Subcutaneous abdominal adipose tissue (tissue), 5 donors: ENCODE measurements around the gene MBD4.
A peak's percentile ranks its signal among the peaks of the same experiment; 100 is the strongest.

Source experiments
- H3K27ac ChIP-seq: one replicate; pipeline ENCODE4 v1.7.0; 2013; ENCODE audit warnings: low read depth, mild to moderate bottlenecking, inconsistent platforms, low read length, moderate library complexity
- H3K27me3 ChIP-seq, 5 donors: one replicate each; pipeline ENCODE4 v1.7.0; 2013; ENCODE audit warnings: low read length in 5 of 5, inconsistent platforms in 1 of 5; ENCODE audit not compliant: control insufficient read depth in 5 of 5, insufficient read depth in 4 of 5
- H3K36me3 ChIP-seq, 5 donors: one replicate each; pipeline ENCODE4 v1.7.0; 2013; ENCODE audit warnings: low read length in 5 of 5; ENCODE audit not compliant: control insufficient read depth in 5 of 5, insufficient read depth in 5 of 5
- H3K4me1 ChIP-seq, 5 donors: one replicate each; pipeline ENCODE4 v1.7.0; 2013; ENCODE audit warnings: low read length in 5 of 5, mild to moderate bottlenecking in 3 of 5, moderate library complexity in 1 of 5; ENCODE audit not compliant: control insufficient read depth in 5 of 5, insufficient read depth in 5 of 5
- H3K4me3 ChIP-seq, 5 donors: one replicate each; pipeline ENCODE4 v1.7.0; 2013; ENCODE audit warnings: low read length in 5 of 5, low read depth in 1 of 5
- H3K9ac ChIP-seq, 5 donors: one replicate each; pipeline ENCODE4 v1.7.0; 2013; ENCODE audit warnings: low read length in 5 of 5, mild to moderate bottlenecking in 4 of 5, moderate library complexity in 3 of 5
- H3K9me3 ChIP-seq, 5 donors: one replicate each; pipeline ENCODE4 v1.7.0; 2013; ENCODE audit warnings: low read length in 5 of 5; ENCODE audit not compliant: control insufficient read depth in 5 of 5
- donor health status: healthy.
- donor health status: healthy.
- donor health status: healthy.
- donor health status: healthy.
- donor health status: healthy.

MBD4 gene

GRCh38 chr3:129467932-129468331 is 28.2 kb upstream of the MBD4 start:
- H3K27ac ChIP-seq: no peak overlapping the region
- no peak overlapping the region for H3K4me3 ChIP-seq
- H3K9me3 ChIP-seq: no peaks in the 10 kb centered on the region
- peaks cover 18 to 45% (median 22%) of the 10 kb centered on the region in 5 donors for H3K36me3 ChIP-seq
- no peak overlapping the region for H3K9ac ChIP-seq
- peaks cover 0 to 22% (median 7%) of the 10 kb centered on the region in 5 donors for H3K4me1 ChIP-seq
- no peaks in the 10 kb centered on the region for H3K27me3 ChIP-seq

GRCh38 chr3:129463716-129464115 is 24.0 kb upstream of the MBD4 start:
- Histone ChIP-seq H3K27ac (no peak overlapping the region), H3K4me3 (no peak overlapping the region), H3K27me3 (no peaks in the 10 kb centered on the region), H3K9ac (no peak overlapping the region), H3K36me3 (peaks cover 11 to 32% (median 19%) of the 10 kb centered on the region in 5 donors), H3K9me3 (no peaks in the 10 kb centered on the region), H3K4me1 (peaks cover 0 to 18% (median 15%) of the 10 kb centered on the region in 5 donors)

- Histone ChIP-seq H3K9ac (no peak overlapping the region), H3K27ac (no peak overlapping the region), H3K4me1 (peaks cover 0 to 17% (median 13%) of the 10 kb centered on the region in 5 donors), H3K36me3 (peaks cover 11 to 33% (median 25%) of the 10 kb centered on the region in 5 donors), H3K9me3 (no peaks in the 10 kb centered on the region), H3K4me3 (no peak overlapping the region), H3K27me3 (no peaks in the 10 kb centered on the region)
Measured at GRCh38 chr3:129463094-129463493, 23.3 kb upstream of the MBD4 start.

GRCh38 chr3:129462361-129462968 is 22.7 kb upstream of the MBD4 start:
- H3K36me3 ChIP-seq: peaks cover 11 to 30% (median 25%) of the 10 kb centered on the region in 5 donors
- no peak overlapping the region for H3K4me3 ChIP-seq
- H3K9ac ChIP-seq: no peak overlapping the region
- H3K27me3 ChIP-seq: no peaks in the 10 kb centered on the region
- no peak overlapping the region for H3K27ac ChIP-seq
- peaks cover 0 to 11% (median 9%) of the 10 kb centered on the region in 5 donors for H3K4me1 ChIP-seq
- no peaks in the 10 kb centered on the region for H3K9me3 ChIP-seq

GRCh38 chr3:129461461-129462146 is 21.9 kb upstream of the MBD4 start:
- Histone ChIP-seq H3K4me3 (no peak overlapping the region), H3K36me3 (peaks cover 12 to 35% (median 22%) of the 10 kb centered on the region in 5 donors), H3K27me3 (no peaks in the 10 kb centered on the region), H3K27ac (no peak overlapping the region), H3K9me3 (no peaks in the 10 kb centered on the region), H3K4me1 (peaks cover 0 to 11% (median 9%) of the 10 kb centered on the region in 5 donors), H3K9ac (peak overlapping the region in 2 of 5 donors; percentile 0 to 7)

GRCh38 chr3:129461022-129461421 is 21.3 kb upstream of the MBD4 start:
- Histone ChIP-seq H3K27ac (no peak overlapping the region), H3K9ac (peak overlapping the region in 1 of 5 donors; percentile 0), H3K9me3 (no peaks in the 10 kb centered on the region), H3K27me3 (no peaks in the 10 kb centered on the region), H3K36me3 (peaks cover 12 to 39% (median 22%) of the 10 kb centered on the region in 5 donors), H3K4me3 (no peak overlapping the region), H3K4me1 (peaks cover 0 to 11% (median 9%) of the 10 kb centered on the region in 5 donors)

- Histone ChIP-seq H3K4me3 (no peak overlapping the region), H3K4me1 (peaks cover 0 to 11% (median 9%) of the 10 kb centered on the region in 5 donors), H3K36me3 (peaks cover 12 to 42% (median 24%) of the 10 kb centered on the region in 5 donors), H3K27ac (no peak overlapping the region), H3K9me3 (no peaks in the 10 kb centered on the region), H3K9ac (no peak overlapping the region), H3K27me3 (no peaks in the 10 kb centered on the region)
Measured at GRCh38 chr3:129460572-129460971, 20.8 kb upstream of the MBD4 start.

- H3K4me1 ChIP-seq: peaks cover 0 to 11% (median 9%) of the 10 kb centered on the region in 5 donors
- no peaks in the 10 kb centered on the region for H3K9me3 ChIP-seq
- no peak overlapping the region for H3K27ac ChIP-seq
- no peak overlapping the region for H3K4me3 ChIP-seq
- peaks cover 12 to 42% (median 24%) of the 10 kb centered on the region in 5 donors for H3K36me3 ChIP-seq
- no peaks in the 10 kb centered on the region for H3K27me3 ChIP-seq
- no peak overlapping the region for H3K9ac ChIP-seq
Measured at GRCh38 chr3:129460155-129460554, 20.4 kb upstream of the MBD4 start.

GRCh38 chr3:129453732-129454131 is 14.0 kb upstream of the MBD4 start:
- peaks cover 4 to 55% (median 32%) of the 10 kb centered on the region in 5 donors for H3K36me3 ChIP-seq
- no peaks in the 10 kb centered on the region for H3K27me3 ChIP-seq
- no peak overlapping the region for H3K4me3 ChIP-seq
- H3K9me3 ChIP-seq: no peaks in the 10 kb centered on the region
- no peak overlapping the region for H3K9ac ChIP-seq
- peaks cover 3 to 15% (median 12%) of the 10 kb centered on the region in 5 donors for H3K4me1 ChIP-seq
- no peak overlapping the region for H3K27ac ChIP-seq
